K562 (cell line): Measurements from ENCODE around the gene GAL3ST1. TPM values are rescaled to one million over a fixed set of nuclear protein-coding genes. Genes with fewer than 3 reads are reported as not detected.

Experiments
- ATF1 ChIP-seq, 2 experiments: fragments of 450-650 bp in 1 of 2; IDR thresholded peaks; 2 replicates each; pipeline ENCODE4 v1.6.1; 2016; ENCODE audit warnings: missing compliant biosample characterization in 1 of 2, missing genetic modification characterization in 1 of 2
- BMI1 ChIP-seq: fragments of 150-350 bp; IDR thresholded peaks from 2 replicates; pipeline ENCODE4 v1.6.1; 2014; ENCODE audit warnings: low read length
- JUNB ChIP-seq: fragments of 450-650 bp; formaldehyde crosslinking; conservative IDR thresholded peaks from 2 replicates; pipeline ENCODE4 v1.4.0; 2020; ENCODE audit warnings: mild to moderate bottlenecking
- SRSF7 ChIP-seq: fragments of 200-400 bp; formaldehyde crosslinking; optimal IDR thresholded peaks from 2 replicates; pipeline ENCODE3; 2017; ENCODE audit warnings: mild to moderate bottlenecking, low read depth, low read length
- STAG1 ChIP-seq: sonication (generic); formaldehyde crosslinking; IDR thresholded peaks from 2 replicates; pipeline ENCODE4 v1.5.0; 2020; ENCODE audit warnings: missing genetic modification reagents, borderline replicate concordance
- SUPT5H ChIP-seq: fragments of 450-650 bp; IDR thresholded peaks from 2 replicates; pipeline ENCODE4 v1.6.1; 2016
- TGIF2 ChIP-seq: sonication (generic); formaldehyde crosslinking; IDR thresholded peaks from 2 replicates; pipeline ENCODE4 v1.8.1; 2022; ENCODE audit warnings: mild to moderate bottlenecking, missing genetic modification reagents, moderate library complexity
- YBX1 ChIP-seq: fragments of 450-650 bp; IDR thresholded peaks from 2 replicates; pipeline ENCODE4 v1.7.1; 2016; ENCODE audit warnings: mild to moderate bottlenecking
- ZBTB12 ChIP-seq: fragments of 250-450 bp; sonication (Bioruptor Pico); IDR thresholded peaks from 2 replicates; pipeline ENCODE4 v1.4.0; 2020
- ZBTB40 ChIP-seq, 2 experiments: fragments of 450-650 bp in 1 of 2; sonication (generic) in 1 of 2; formaldehyde crosslinking in 1 of 2; IDR thresholded peaks; 2 replicates each; pipeline versions ENCODE4 v1.7.1 to v1.9.0; 2016 to 2022; ENCODE audit warnings: inconsistent platforms in 1 of 2, mild to moderate bottlenecking in 1 of 2, missing genetic modification reagents in 1 of 2
- ZKSCAN3 ChIP-seq: fragments of 250-450 bp; sonication (Bioruptor Pico); IDR thresholded peaks from 2 replicates; pipeline ENCODE4 v1.4.0; 2020
- ZKSCAN8 ChIP-seq: fragments of 200-800 bp; sonication (Bioruptor generic); IDR thresholded peaks from 2 replicates; pipeline ENCODE4 v1.6.1; 2016; ENCODE audit warnings: missing genetic modification characterization, missing compliant biosample characterization
- ZNF24 ChIP-seq: fragments of 450-650 bp; IDR thresholded peaks from 2 replicates; pipeline ENCODE4 v1.6.1; 2016
- ZNF695 ChIP-seq: fragments of 450-650 bp; formaldehyde crosslinking; IDR thresholded peaks from 2 replicates; pipeline ENCODE4 v1.4.0; 2020; ENCODE audit warnings: mild to moderate bottlenecking, moderate library complexity
- ZNF717 ChIP-seq: fragments of 250-450 bp; sonication (Bioruptor Pico); IDR thresholded peaks from 2 replicates; pipeline ENCODE4 v1.5.0; 2021
- polyA plus RNA-seq, 8 experiments: library from polyadenylated mRNA; depleted of rRNA in 4 of 8; stranded (reverse) in 5 of 8; unstranded in 3 of 8; fragments of >200 nt; fragmentation: Nextera tagmentation in 2 of 8; fragmentation: Illumina TruSeq in 1 of 8; extraction: Ambion mirVana in 2 of 8; extraction: Trizol in 1 of 8; gene quantifications; 2 replicates each; pipeline versions ENCODE4 v1.2.1 to v1.2.3, GENCODE V29; 2011 to 2014; ENCODE audit warnings: inconsistent platforms in 1 of 8, missing spikeins in 1 of 8
- total RNA-seq, 7 experiments: library from RNA; depleted of rRNA in 6 of 7; stranded (reverse); fragments of >200 nt in 6 of 7; fragmentation: Illumina TruSeq in 2 of 7; extraction: Trizol in 2 of 7; gene quantifications; 2 replicates each; pipeline versions ENCODE4 v1.2.1 to v1.2.3, GENCODE V29; 2011 to 2021; ENCODE audit warnings: low replicate concordance in 1 of 7
- TF ChIP-seq, protein P1 (sequence below): fragments of 250-450 bp; sonication (Bioruptor Pico); IDR thresholded peaks from 2 replicates; pipeline ENCODE4 v1.4.0; 2020; ENCODE audit warnings: mild to moderate bottlenecking, moderate library complexity, borderline replicate concordance

Gene GAL3ST1
- total and polyA plus RNA-seq, 9 of the 15 experiments (the other 6 are each of a cell fraction or from before 2014, with no cell fraction given) = 0.03 to 1.9 (median 0.33) TPM; not detected in 1

DNA sequence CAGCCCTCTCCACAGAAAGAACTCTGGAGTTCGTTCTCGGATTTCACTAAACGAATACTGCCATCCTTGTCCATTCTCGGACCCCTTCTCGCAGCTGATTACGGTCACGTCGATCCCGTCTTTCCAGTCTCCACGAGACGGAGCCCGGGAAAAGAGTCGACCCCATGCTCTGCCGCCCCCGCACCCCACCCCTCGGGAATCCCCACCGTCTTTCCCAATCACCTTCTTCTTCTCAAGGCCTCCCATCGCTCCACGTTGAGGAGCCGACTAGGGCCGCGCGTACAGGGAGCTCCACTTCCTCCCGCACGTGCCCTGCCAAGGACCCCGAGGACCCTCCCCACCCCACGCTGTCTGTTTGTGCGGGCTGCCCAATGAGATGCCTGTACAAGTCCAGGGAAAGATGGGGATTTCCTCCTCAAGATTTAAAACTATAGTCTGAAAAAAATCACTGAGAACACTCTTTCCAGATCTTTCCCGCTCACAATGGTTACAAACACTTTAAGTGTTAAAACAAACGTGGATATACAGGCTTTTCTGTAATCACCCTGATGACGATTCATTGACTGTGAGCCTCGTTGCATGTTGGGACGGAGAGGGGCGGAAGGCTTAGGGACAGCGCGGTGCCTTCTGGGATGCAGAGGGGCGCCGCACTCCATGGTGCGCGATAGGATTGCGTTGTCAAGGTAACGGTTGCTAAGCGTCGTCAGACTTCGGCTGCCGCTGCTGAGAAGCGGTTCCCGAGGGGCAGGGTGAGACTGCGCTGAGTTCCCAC, 17.3 kb upstream of the GAL3ST1 start, which contains the start of gene PES1 (continued):
- peak; percentile 80 for TF ChIP-seq ZBTB40 (IDR thresholded peaks at IDR 0.05)
- TF ChIP-seq ZBTB40 (CRISPR knock-in tag; IDR thresholded peaks at IDR 0.05) = no peak
- TF ChIP-seq ZKSCAN3 (CRISPR knock-in tag) = no peak
- TF ChIP-seq, protein P1, sequence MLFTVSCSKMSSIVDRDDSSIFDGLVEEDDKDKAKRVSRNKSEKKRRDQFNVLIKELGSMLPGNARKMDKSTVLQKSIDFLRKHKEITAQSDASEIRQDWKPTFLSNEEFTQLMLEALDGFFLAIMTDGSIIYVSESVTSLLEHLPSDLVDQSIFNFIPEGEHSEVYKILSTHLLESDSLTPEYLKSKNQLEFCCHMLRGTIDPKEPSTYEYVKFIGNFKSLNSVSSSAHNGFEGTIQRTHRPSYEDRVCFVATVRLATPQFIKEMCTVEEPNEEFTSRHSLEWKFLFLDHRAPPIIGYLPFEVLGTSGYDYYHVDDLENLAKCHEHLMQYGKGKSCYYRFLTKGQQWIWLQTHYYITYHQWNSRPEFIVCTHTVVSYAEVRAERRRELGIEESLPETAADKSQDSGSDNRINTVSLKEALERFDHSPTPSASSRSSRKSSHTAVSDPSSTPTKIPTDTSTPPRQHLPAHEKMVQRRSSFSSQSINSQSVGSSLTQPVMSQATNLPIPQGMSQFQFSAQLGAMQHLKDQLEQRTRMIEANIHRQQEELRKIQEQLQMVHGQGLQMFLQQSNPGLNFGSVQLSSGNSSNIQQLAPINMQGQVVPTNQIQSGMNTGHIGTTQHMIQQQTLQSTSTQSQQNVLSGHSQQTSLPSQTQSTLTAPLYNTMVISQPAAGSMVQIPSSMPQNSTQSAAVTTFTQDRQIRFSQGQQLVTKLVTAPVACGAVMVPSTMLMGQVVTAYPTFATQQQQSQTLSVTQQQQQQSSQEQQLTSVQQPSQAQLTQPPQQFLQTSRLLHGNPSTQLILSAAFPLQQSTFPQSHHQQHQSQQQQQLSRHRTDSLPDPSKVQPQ (CRISPR knock-in tag) = no peak
- no peak for TF ChIP-seq ZNF695 (CRISPR knock-in tag)
- no peak; the same call in none of the 2 replicates for TF ChIP-seq SUPT5H
- TF ChIP-seq BMI1 = peak; percentile 99
- no peak for TF ChIP-seq SRSF7
- TF ChIP-seq TGIF2 (CRISPR knock-in tag) = no peak
- TF ChIP-seq ZNF24 = no peak
- peak; percentile 94 for TF ChIP-seq ZBTB12 (CRISPR knock-in tag)
- TF ChIP-seq YBX1 = no peak
- TF ChIP-seq ZNF717 (CRISPR knock-in tag) = no peak
- no peak for TF ChIP-seq STAG1
- TF ChIP-seq ATF1 (CRISPR knock-in tag; IDR thresholded peaks at IDR 0.05) = peak; percentile 62
- peak; percentile 99 for TF ChIP-seq ATF1 (tag; IDR thresholded peaks at IDR 0.05)
- no peak for TF ChIP-seq ZKSCAN8
- TF ChIP-seq JUNB = no peak
